C4-2B (cell line): ENCODE results near the gene LRRC3C.

Experiments
- ZFX ChIP-seq: fragments of 450-650 bp; IDR thresholded peaks from 2 replicates; pipeline ENCODE4 v1.6.1; 2017
- TF ChIP-seq, protein P1 (sequence below): fragments of 450-650 bp; conservative IDR thresholded peaks from 2 replicates; pipeline ENCODE4 v1.5.1; 2017; ENCODE audit warnings: mild to moderate bottlenecking

DNA sequence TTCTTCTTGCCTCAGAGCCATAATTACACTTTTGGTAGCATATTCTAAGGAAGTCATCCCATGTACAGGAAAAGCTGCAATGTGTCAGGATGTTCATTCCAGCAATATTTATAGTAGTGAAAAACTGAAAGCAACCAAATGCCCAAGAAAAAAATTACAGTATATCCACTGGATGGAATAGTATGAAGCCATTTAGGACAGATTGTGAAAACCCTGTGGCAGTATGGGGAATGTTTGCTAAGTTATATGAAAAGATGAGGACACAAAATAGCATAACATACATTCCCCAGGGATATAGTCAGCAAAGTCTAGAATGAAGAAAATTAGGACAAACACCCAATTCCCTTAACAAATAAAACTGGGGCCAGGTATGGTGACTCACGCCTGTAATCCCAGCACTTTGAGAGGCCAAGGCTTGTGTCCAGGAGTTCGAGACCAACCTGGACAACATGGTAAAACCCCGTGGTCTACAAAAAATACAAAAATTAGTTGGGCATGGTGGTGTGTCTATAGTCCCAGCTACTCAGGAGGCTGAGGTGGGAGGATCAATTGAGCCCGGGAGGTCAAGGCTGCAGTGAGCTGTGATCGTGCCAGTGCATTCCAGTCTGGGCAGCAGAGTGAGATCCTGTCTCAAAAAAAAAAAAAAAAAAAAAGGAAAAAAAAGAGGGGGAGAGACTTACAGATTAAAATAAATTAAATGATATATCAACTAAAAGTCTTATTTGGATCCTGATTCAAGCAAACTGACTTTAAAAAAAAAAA is 2.3 kb downstream of the LRRC3C start:
- TF ChIP-seq, protein P1, sequence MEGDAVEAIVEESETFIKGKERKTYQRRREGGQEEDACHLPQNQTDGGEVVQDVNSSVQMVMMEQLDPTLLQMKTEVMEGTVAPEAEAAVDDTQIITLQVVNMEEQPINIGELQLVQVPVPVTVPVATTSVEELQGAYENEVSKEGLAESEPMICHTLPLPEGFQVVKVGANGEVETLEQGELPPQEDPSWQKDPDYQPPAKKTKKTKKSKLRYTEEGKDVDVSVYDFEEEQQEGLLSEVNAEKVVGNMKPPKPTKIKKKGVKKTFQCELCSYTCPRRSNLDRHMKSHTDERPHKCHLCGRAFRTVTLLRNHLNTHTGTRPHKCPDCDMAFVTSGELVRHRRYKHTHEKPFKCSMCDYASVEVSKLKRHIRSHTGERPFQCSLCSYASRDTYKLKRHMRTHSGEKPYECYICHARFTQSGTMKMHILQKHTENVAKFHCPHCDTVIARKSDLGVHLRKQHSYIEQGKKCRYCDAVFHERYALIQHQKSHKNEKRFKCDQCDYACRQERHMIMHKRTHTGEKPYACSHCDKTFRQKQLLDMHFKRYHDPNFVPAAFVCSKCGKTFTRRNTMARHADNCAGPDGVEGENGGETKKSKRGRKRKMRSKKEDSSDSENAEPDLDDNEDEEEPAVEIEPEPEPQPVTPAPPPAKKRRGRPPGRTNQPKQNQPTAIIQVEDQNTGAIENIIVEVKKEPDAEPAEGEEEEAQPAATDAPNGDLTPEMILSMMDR = no peak
- no peak for TF ChIP-seq ZFX
